H9 (cell line): ENCODE measurements around the gene PITX1. TPM values are rescaled to one million over a fixed set of nuclear protein-coding genes. Genes with fewer than 3 reads are reported as not detected.

Source experiments
- DNase-seq: peaks from one replicate; pipeline ENCODE4 v3.0.0-alpha.2; 2017
- H2AFZ ChIP-seq: one replicate; pipeline ENCODE4 v1.6.1; 2013; ENCODE audit warnings: mild to moderate bottlenecking, low read length, control low read depth, moderate library complexity
- H2AK5ac ChIP-seq: 2 replicates; pipeline ENCODE4 v1.6.1; 2013; ENCODE audit warnings: low read length, control low read depth, mixed read lengths; ENCODE audit not compliant: insufficient read length
- H2BK120ac ChIP-seq: one replicate; pipeline ENCODE4 v1.6.1; 2013; ENCODE audit warnings: low read depth, mild to moderate bottlenecking, low read length, control low read depth, inconsistent platforms; ENCODE audit not compliant: poor library complexity, severe bottlenecking
- H2BK12ac ChIP-seq: 2 replicates; pipeline ENCODE4 v1.6.1; 2013; ENCODE audit warnings: low read length, control low read depth, mixed read lengths, low read depth; ENCODE audit not compliant: insufficient read length
- H2BK15ac ChIP-seq: 2 replicates; pipeline ENCODE4 v1.6.1; 2013; ENCODE audit warnings: low read depth, low read length, control low read depth
- H2BK20ac ChIP-seq: one replicate; pipeline ENCODE4 v1.6.1; 2013; ENCODE audit warnings: low read depth, mild to moderate bottlenecking, low read length, control low read depth, inconsistent platforms; ENCODE audit not compliant: poor library complexity, severe bottlenecking
- H2BK5ac ChIP-seq: 2 replicates; pipeline ENCODE4 v1.6.1; 2013; ENCODE audit warnings: low read length, control low read depth, mixed read lengths; ENCODE audit not compliant: insufficient read length
- H3K14ac ChIP-seq: 2 replicates; pipeline ENCODE4 v1.6.1; 2013; ENCODE audit warnings: low read length, control low read depth; ENCODE audit not compliant: insufficient read depth
- H3K18ac ChIP-seq: 2 replicates; pipeline ENCODE4 v1.6.1; 2013; ENCODE audit warnings: low read depth, mild to moderate bottlenecking, mixed read lengths, low read length, control low read depth; ENCODE audit not compliant: insufficient read length
- H3K23ac ChIP-seq: 2 replicates; pipeline ENCODE4 v1.6.1; 2013; ENCODE audit warnings: low read length, control low read depth, mixed read lengths, low read depth; ENCODE audit not compliant: insufficient read length
- H3K23me2 ChIP-seq: 2 replicates; pipeline ENCODE4 v1.6.1; 2013; ENCODE audit warnings: low read depth, mild to moderate bottlenecking, mixed read lengths, low read length, control low read depth; ENCODE audit not compliant: insufficient read length, poor library complexity, severe bottlenecking
- H3K27ac ChIP-seq: 2 replicates; pipeline ENCODE4 v1.5.1; 2013; ENCODE audit warnings: low read length, control low read depth, mixed read lengths, low read depth; ENCODE audit not compliant: insufficient read length
- H3K27me3 ChIP-seq: 2 replicates; pipeline ENCODE4 v1.6.1; 2013; ENCODE audit warnings: low read length, control low read depth, inconsistent platforms; ENCODE audit not compliant: insufficient read depth
- H3K4ac ChIP-seq: 2 replicates; pipeline ENCODE4 v1.6.1; 2013; ENCODE audit warnings: low read depth, mild to moderate bottlenecking, control low read depth, inconsistent platforms, low read length, moderate library complexity
- H3K4me1 ChIP-seq: 2 replicates; pipeline ENCODE4 v1.6.1; 2013; ENCODE audit warnings: low read length, control low read depth, inconsistent platforms; ENCODE audit not compliant: insufficient read depth
- H3K4me2 ChIP-seq: 2 replicates; pipeline ENCODE4 v1.6.1; 2013; ENCODE audit warnings: low read length, control low read depth, mixed read lengths; ENCODE audit not compliant: insufficient read length, insufficient read depth
- H3K56ac ChIP-seq: 2 replicates; pipeline ENCODE4 v1.6.1; 2013; ENCODE audit warnings: low read depth, mild to moderate bottlenecking, mixed read lengths, low read length, control low read depth; ENCODE audit not compliant: insufficient read length
- H3K79me1 ChIP-seq: 2 replicates; pipeline ENCODE4 v1.6.1; 2013; ENCODE audit warnings: low read depth, mild to moderate bottlenecking, moderate library complexity, low read length, control low read depth, inconsistent platforms; ENCODE audit not compliant: insufficient read depth, poor library complexity, severe bottlenecking
- H3K79me2 ChIP-seq: 2 replicates; pipeline ENCODE4 v1.6.1; 2013; ENCODE audit warnings: low read length, control low read depth, inconsistent platforms; ENCODE audit not compliant: insufficient read depth
- H3K9ac ChIP-seq: 2 replicates; pipeline ENCODE4 v1.6.1; 2013; ENCODE audit warnings: low read length, control low read depth, mixed read lengths; ENCODE audit not compliant: insufficient read length; ENCODE audit errors: extremely low read depth
- H3K9me3 ChIP-seq: one replicate; pipeline ENCODE4 v1.6.1; 2013; ENCODE audit warnings: low read depth, low read length, inconsistent platforms; ENCODE audit not compliant: control insufficient read depth
- H3T11ph ChIP-seq: one replicate; pipeline ENCODE4 v1.6.1; 2013; ENCODE audit warnings: mild to moderate bottlenecking, low read length, control low read depth, inconsistent platforms
- H4K20me1 ChIP-seq: one replicate; pipeline ENCODE4 v1.6.1; 2013; ENCODE audit not compliant: control insufficient read depth, insufficient read length, insufficient read depth
- H4K5ac ChIP-seq: 2 replicates; pipeline ENCODE4 v1.6.1; 2013; ENCODE audit warnings: low read depth, mild to moderate bottlenecking, mixed read lengths, low read length, control low read depth; ENCODE audit not compliant: insufficient read length
- H4K8ac ChIP-seq: replicated peaks from 2 replicates; pipeline ENCODE4 v1.6.1; 2013; ENCODE audit warnings: low read length, control low read depth, mixed read lengths, low read depth; ENCODE audit not compliant: insufficient read length
- H4K91ac ChIP-seq: 2 replicates; pipeline ENCODE4 v1.6.1; 2013; ENCODE audit warnings: low read depth, mild to moderate bottlenecking, moderate library complexity, mixed read lengths, low read length, control low read depth; ENCODE audit not compliant: insufficient read length
- H3K27ac Mint-ChIP-seq, 3 experiments: 2 replicates in 2 of 3; 3 replicates in 1 of 3; pipeline ENCODE4 v1.8.0; 2020 to 2021; ENCODE audit warnings: mixed read lengths in 3 of 3, mild to moderate bottlenecking in 1 of 3, moderate library complexity in 1 of 3
- H3K27me3 Mint-ChIP-seq: 2 replicates; pipeline ENCODE4 v1.8.0; 2021; ENCODE audit warnings: low read depth, mild to moderate bottlenecking, moderate library complexity, mixed read lengths
- H3K36me3 Mint-ChIP-seq, 3 experiments: 2 replicates in 2 of 3; 3 replicates in 1 of 3; pipeline ENCODE4 v1.8.0; 2020 to 2021; ENCODE audit warnings: low read depth in 3 of 3, mixed read lengths in 3 of 3; ENCODE audit not compliant: insufficient read depth in 1 of 3
- H3K4me1 Mint-ChIP-seq, 2 experiments: 2 replicates each; pipeline ENCODE4 v1.8.0; 2020; ENCODE audit warnings: mixed read lengths in 2 of 2
- H3K4me3 Mint-ChIP-seq, 2 experiments: 2 replicates in 1 of 2; 3 replicates in 1 of 2; pipeline ENCODE4 v1.8.0; 2020 to 2021; ENCODE audit warnings: mild to moderate bottlenecking in 2 of 2, mixed read lengths in 2 of 2, moderate library complexity in 1 of 2
- H3K9me3 Mint-ChIP-seq, 2 experiments: 2 replicates in 1 of 2; 3 replicates in 1 of 2; pipeline ENCODE4 v1.8.0; 2020; ENCODE audit warnings: mild to moderate bottlenecking in 2 of 2, mixed read lengths in 2 of 2, moderate library complexity in 1 of 2
- CTCF ChIP-seq: fragments of 200-600 bp; sonication (generic); conservative IDR thresholded peaks from 3 replicates; pipeline ENCODE4 v1.8.0; 2021; ENCODE audit warnings: antibody characterized with exemption, mild to moderate bottlenecking
- WGBS: extraction: QIAGEN DNeasy Blood & Tissue Kit; methylation state at CpG from one replicate; pipeline ENCODE4 v1.1.7; 2013; ENCODE audit warnings: missing lambda C conversion rate, low lambda C conversion rate, mixed read lengths; ENCODE audit not compliant: insufficient read length; ENCODE audit errors: extremely low coverage; 5-methylcytosine and 5-hydroxymethylcytosine counted together
- total RNA-seq: library from RNA; stranded (reverse); gene quantifications from 2 replicates; pipeline ENCODE4 v1.2.1, GENCODE V29; 2021

Gene PITX1
- total RNA-seq, 1 experiment from 2014 or later = not detected

GRCh38 chr5:135055396-135055795, 21.4 kb upstream of the PITX1 start:
- no peaks in the 10 kb centered on the region for H3K4me1 ChIP-seq
- H4K20me1 ChIP-seq = no peaks in the 10 kb centered on the region
- no peak for DNase-seq
- TF ChIP-seq CTCF = no peak
- no peaks in the 10 kb centered on the region for H3K36me3 Mint-ChIP-seq
- no peak overlapping the region for H3K4ac ChIP-seq
- no peak overlapping the region for H2BK12ac ChIP-seq
- H3K27ac ChIP-seq = no peak overlapping the region
- no peaks in the 10 kb centered on the region for H3K79me1 ChIP-seq
- H3K27me3 Mint-ChIP-seq = peaks cover 100% of the 10 kb centered on the region
- H4K8ac ChIP-seq = no peak overlapping the region
- H3K9me3 Mint-ChIP-seq = no peaks in the 10 kb centered on the region; a peak in 1 of 5 replicates
- no peak overlapping the region for H3K27ac Mint-ChIP-seq
- no peak overlapping the region for H3K4me2 ChIP-seq
- H3K27me3 ChIP-seq = peaks cover 14% of the 10 kb centered on the region; the same call in 1 of the 2 replicates
- no peak overlapping the region for H2BK20ac ChIP-seq
- H3K9ac ChIP-seq = no peak overlapping the region
- WGBS = no CpG with 5 or more reads among the region's 5 CpGs
- peaks cover 3% of the 10 kb centered on the region for H3K23me2 ChIP-seq
- no peaks in the 10 kb centered on the region for H3K9me3 ChIP-seq
- H4K91ac ChIP-seq = no peak overlapping the region
- H4K5ac ChIP-seq = no peak overlapping the region
- H3K14ac ChIP-seq = no peak overlapping the region
- no peak overlapping the region for H3T11ph ChIP-seq
- H2AK5ac ChIP-seq = no peak overlapping the region
- no peak overlapping the region for H2BK5ac ChIP-seq
- no peak overlapping the region for H3K23ac ChIP-seq
- no peaks in the 10 kb centered on the region for H3K79me2 ChIP-seq
- no peak overlapping the region for H3K4me3 Mint-ChIP-seq
- no peak overlapping the region for H3K18ac ChIP-seq
- H3K4me1 Mint-ChIP-seq = peaks cover 3% of the 10 kb centered on the region in 2 experiments; a peak in 2 of 4 replicates
- no peak overlapping the region for H2BK120ac ChIP-seq
- H2BK15ac ChIP-seq = no peak overlapping the region
- no peak overlapping the region for H2AFZ ChIP-seq
- no peak overlapping the region for H3K56ac ChIP-seq
